ENCODE data around the gene ANGPTL4.
"Not testable (repeated sequence)": the region's sequence is repeated elsewhere in the genome, so short reads cannot be mapped to it uniquely, and the experiment has no call there.

GRCh38 chr19:8384569-8384968, 20.6 kb downstream of the ANGPTL4 start:
- TF ChIP-seq, protein P1, sequence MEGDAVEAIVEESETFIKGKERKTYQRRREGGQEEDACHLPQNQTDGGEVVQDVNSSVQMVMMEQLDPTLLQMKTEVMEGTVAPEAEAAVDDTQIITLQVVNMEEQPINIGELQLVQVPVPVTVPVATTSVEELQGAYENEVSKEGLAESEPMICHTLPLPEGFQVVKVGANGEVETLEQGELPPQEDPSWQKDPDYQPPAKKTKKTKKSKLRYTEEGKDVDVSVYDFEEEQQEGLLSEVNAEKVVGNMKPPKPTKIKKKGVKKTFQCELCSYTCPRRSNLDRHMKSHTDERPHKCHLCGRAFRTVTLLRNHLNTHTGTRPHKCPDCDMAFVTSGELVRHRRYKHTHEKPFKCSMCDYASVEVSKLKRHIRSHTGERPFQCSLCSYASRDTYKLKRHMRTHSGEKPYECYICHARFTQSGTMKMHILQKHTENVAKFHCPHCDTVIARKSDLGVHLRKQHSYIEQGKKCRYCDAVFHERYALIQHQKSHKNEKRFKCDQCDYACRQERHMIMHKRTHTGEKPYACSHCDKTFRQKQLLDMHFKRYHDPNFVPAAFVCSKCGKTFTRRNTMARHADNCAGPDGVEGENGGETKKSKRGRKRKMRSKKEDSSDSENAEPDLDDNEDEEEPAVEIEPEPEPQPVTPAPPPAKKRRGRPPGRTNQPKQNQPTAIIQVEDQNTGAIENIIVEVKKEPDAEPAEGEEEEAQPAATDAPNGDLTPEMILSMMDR (IDR thresholded peaks at IDR 0.05; ENCODE audit: insufficient read depth, low read length, poor library complexity, severe bottlenecking), result not testable (repeated sequence)
- TF ChIP-seq EZH2phosphoT487 (conservative IDR thresholded peaks at IDR 0.05; ENCODE audit: low read length), result not testable (repeated sequence)
